ENCODE data around the gene FAM171A2.

The FAM171A2 gene

DNA sequence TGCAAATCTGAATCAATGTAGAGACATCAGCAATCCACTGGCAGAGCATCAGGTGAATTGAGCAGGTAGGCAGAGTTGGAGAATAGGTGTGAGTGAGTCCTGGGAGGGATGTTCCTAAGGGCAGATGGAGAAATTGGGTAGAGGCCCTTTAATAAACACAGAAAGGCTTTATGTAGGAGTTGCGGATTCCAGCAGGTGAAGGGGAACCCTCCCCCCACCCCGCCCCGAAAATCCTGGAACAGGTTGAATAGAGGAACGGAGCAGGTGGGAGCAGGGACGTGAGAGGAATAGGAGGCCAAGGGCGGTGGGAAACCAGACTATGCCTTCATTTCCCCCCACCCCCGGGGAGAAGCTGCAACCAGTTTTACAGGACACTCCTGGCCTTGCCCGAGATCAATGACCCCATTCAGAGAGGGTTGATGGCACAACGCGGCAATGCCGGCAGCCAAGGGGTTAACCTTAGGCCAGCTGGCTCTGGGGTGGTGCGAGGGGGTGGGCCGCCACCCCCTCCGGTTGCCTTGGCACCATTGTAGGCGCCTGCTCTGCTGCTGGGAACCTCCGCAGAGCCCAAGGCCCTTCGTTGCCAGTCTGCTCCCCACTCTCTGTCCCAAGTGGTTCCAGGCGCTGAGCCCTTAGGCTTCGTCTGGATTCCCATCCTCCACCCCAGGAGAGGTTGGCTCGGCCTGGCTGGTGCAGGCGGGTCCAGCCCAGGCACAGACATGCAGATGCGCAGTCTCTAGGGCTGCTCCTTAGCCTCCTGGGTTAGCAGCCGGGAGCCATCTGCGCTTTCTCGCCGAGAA is 56.1 kb downstream of the FAM171A2 start:
- peak in 48 of 51 donors; percentile 36 to 94 (median 74) for DNase-seq

DNA sequence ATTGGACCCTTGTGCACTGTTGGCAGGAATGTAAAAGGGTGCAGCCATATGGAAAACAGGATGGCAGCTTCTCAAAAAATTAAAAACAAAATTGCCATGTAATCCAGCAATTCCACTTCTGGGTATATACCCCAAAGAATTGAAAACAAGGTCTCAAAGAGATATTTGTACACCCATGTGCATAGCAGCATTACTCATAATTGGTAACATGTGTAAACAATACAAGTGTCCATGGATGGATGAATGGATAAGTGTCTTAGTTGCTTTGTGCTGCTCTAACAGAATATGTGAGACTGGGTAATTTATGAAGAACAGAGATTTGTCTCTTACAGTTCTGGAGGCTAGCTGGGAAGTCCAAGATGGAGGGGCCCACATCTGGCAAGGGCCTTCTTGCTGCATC is 59.0 kb downstream of the FAM171A2 start:
- no peak for DNase-seq

All from hypothalamus (tissue), 51 donors.